Panc1 (cell line): ENCODE results near the gene CELA1.

Source experiments
- POLR2AphosphoS5 ChIP-seq: IDR thresholded peaks from 2 replicates; pipeline ENCODE4 v1.6.1; 2012; ENCODE audit warnings: mild to moderate bottlenecking, low read depth, low read length, moderate library complexity
- SIN3A ChIP-seq: IDR thresholded peaks from 2 replicates; pipeline ENCODE4 v1.6.1; 2012; ENCODE audit warnings: low read depth, mild to moderate bottlenecking, low read length, moderate library complexity, borderline replicate concordance; ENCODE audit not compliant: insufficient read depth
- TCF7L2 ChIP-seq: IDR thresholded peaks from 2 replicates; pipeline ENCODE4 v1.6.1; 2011; ENCODE audit warnings: mild to moderate bottlenecking, low read depth, low read length, inconsistent platforms
- TF ChIP-seq, protein P1 (sequence below): fragments of 450-650 bp; IDR thresholded peaks from 2 replicates; pipeline ENCODE4 v1.5.1; 2017; ENCODE audit warnings: mild to moderate bottlenecking
- TF ChIP-seq, protein P2 (sequence below), 2 experiments: IDR thresholded peaks; 2 replicates each; pipeline ENCODE4 v1.6.1; 2011 to 2012; ENCODE audit warnings: low read depth in 2 of 2, control low read depth in 1 of 2, low read length in 1 of 2, mild to moderate bottlenecking in 1 of 2, moderate library complexity in 1 of 2; ENCODE audit not compliant: insufficient read depth in 1 of 2

DNA sequence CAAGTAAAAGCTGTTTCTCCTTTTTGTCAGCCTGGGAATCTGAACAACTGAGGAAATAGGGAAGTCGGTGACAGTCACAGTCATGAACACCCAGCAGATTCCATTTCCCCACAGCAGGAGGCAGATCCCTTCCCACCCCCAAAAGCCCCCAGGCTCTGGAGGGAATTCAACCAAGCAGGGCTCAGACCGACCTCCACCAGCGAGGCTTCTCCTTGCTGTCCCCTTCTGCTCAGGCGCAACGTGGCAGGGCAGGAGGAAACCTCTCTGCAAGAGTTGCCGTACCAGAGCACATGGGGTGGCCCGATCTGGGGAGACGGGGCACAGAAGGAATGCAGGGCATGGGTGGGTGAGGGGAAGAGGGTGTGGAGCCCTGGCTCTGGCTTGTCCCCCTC is 44.4 kb upstream of the CELA1 start:
- TF ChIP-seq, protein P1, sequence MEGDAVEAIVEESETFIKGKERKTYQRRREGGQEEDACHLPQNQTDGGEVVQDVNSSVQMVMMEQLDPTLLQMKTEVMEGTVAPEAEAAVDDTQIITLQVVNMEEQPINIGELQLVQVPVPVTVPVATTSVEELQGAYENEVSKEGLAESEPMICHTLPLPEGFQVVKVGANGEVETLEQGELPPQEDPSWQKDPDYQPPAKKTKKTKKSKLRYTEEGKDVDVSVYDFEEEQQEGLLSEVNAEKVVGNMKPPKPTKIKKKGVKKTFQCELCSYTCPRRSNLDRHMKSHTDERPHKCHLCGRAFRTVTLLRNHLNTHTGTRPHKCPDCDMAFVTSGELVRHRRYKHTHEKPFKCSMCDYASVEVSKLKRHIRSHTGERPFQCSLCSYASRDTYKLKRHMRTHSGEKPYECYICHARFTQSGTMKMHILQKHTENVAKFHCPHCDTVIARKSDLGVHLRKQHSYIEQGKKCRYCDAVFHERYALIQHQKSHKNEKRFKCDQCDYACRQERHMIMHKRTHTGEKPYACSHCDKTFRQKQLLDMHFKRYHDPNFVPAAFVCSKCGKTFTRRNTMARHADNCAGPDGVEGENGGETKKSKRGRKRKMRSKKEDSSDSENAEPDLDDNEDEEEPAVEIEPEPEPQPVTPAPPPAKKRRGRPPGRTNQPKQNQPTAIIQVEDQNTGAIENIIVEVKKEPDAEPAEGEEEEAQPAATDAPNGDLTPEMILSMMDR = no peak
- TF ChIP-seq POLR2AphosphoS5 (no peak), SIN3A (no peak), TCF7L2 (no peak)
- TF ChIP-seq, protein P2, sequence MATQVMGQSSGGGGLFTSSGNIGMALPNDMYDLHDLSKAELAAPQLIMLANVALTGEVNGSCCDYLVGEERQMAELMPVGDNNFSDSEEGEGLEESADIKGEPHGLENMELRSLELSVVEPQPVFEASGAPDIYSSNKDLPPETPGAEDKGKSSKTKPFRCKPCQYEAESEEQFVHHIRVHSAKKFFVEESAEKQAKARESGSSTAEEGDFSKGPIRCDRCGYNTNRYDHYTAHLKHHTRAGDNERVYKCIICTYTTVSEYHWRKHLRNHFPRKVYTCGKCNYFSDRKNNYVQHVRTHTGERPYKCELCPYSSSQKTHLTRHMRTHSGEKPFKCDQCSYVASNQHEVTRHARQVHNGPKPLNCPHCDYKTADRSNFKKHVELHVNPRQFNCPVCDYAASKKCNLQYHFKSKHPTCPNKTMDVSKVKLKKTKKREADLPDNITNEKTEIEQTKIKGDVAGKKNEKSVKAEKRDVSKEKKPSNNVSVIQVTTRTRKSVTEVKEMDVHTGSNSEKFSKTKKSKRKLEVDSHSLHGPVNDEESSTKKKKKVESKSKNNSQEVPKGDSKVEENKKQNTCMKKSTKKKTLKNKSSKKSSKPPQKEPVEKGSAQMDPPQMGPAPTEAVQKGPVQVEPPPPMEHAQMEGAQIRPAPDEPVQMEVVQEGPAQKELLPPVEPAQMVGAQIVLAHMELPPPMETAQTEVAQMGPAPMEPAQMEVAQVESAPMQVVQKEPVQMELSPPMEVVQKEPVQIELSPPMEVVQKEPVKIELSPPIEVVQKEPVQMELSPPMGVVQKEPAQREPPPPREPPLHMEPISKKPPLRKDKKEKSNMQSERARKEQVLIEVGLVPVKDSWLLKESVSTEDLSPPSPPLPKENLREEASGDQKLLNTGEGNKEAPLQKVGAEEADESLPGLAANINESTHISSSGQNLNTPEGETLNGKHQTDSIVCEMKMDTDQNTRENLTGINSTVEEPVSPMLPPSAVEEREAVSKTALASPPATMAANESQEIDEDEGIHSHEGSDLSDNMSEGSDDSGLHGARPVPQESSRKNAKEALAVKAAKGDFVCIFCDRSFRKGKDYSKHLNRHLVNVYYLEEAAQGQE (IDR thresholded peaks at IDR 0.05; ENCODE audit: insufficient read depth in 1 of 2, low read depth in 2 of 2, low read length in 1 of 2) = no peak
